Activated T-cell treated with anti-CD3 and anti-CD28 coated beads for 24 hours (primary cell): ENCODE measurements around the gene THBD.

Experiments
- DNase-seq: peaks from one replicate; pipeline ENCODE4 v3.0.0-alpha.2; 2020; ENCODE audit warnings: low read depth

The THBD gene

DNA sequence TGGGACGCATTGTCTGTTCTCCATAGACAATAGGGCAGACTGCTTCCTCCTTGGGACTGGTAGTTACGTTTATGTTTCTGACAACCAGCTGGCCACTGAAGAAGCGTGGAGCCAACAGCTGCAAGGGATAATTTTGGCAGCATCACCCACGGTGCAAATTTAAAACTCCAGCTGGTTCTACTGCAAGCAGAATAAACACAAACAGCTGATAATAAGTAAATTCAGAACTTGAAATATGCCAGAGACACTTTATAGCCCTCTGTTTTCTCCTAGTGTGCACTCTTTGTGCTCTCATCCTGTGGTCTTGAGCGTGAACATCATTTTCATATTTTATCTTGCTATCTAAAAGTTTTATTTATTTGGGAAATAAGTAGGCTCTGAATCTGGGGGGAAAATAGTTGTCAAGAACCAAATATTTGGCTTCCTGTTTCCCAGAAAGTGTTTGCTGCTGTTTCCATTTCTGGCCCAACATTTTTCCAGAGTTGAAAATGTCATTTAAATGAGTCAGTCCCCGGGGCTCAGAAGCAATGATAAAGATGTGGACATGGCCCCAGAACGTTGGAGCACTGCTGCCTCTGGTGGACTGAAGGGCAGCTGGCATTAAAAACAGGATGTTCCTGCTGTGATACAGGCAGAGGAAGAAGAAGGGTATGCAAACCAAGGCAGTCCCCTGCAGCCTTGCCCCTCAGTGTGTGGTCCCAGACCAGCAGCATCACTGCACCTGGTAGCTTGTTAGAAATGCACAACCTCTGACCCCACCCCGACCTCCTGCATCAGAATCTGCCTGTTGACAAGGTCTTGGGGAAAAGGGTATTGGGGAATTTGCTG lies 12.5 kb upstream of the THBD start:
- DNase-seq, result no peak

DNA sequence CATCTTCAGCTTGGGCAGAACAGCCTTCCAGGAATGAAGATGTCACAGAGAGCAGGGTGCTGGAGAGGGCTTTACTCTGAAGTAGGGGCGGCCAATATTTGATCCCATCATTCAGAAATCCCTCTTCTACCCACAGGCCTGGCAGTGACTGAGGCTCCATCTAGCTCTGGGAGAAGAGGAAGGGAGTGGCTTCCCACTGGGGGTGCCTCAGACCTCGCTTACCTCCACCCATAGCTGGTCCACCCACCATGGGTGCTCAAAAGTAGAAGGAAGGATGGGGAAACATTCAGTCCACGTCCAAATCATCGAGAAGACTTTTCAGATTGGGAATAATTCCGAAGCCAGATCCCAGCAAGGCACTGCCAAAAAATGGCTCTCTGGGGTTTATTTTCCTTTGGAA lies 11.8 kb upstream of the THBD start:
- no peak for DNase-seq

GRCh38 chr20:23060629-23061028 lies 11.2 kb upstream of the THBD start:
- no peak for DNase-seq

DNA sequence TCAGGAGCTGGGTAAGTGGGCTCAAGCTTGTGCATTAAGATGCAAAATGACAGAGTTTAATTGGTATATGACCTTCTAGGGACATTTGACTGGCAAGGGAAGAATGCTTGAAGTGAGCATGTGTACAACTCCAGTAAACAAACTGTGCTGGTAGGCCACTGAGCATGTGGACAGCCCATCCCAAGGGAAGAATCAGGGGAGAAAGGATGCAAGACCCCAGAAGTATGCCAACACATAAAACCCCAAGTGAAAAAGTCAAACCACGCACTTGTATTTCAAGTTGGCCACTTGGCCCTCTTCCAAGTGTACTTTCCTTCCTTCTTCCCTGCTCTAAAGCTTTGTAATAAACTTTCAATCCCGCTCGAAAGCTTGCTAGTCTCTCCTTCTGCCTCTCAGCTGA lies 10.4 kb upstream of the THBD start:
- DNase-seq, result no peak

DNA sequence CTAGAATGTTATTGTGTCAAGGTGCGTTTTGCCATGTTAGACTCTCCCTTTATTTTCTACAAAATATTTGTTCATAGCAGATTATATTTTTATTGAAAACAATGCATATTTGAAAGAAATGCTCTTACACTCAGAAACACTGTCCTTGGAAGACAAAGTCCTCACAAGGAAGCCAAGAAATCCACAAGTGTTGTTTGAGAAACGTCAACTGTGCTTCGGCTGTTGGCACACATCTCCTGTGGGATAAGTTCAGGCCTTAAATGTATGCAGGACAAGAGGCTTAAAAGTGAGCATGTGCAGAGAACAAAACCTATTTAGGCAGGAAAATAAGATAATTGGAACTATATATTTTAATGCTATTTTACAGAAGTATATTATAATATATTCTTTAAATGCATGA lies 9.5 kb upstream of the THBD start:
- no peak for DNase-seq

DNA sequence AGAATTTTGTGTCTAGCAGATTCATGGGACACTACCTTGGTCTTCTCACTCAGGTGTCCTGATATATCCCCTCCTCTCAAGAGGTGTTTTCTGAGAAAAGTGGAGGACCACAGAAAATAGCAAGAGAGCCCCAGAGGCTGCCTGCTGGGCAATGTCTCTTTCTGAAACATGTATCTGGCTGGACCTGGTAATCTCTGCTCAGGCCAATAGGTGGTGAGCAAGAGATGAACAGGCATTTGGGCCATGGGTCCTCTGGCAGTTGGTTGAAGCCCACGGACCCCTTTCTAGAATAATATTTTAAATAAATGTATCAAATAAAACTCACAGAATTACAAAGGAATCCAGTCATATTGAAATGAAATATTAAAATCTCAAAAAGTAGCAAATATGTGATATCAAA lies 8.8 kb upstream of the THBD start:
- DNase-seq, result no peak

GRCh38 chr20:23052904-23053303 lies 3.4 kb upstream of the THBD start:
- DNase-seq, result no peak

DNA sequence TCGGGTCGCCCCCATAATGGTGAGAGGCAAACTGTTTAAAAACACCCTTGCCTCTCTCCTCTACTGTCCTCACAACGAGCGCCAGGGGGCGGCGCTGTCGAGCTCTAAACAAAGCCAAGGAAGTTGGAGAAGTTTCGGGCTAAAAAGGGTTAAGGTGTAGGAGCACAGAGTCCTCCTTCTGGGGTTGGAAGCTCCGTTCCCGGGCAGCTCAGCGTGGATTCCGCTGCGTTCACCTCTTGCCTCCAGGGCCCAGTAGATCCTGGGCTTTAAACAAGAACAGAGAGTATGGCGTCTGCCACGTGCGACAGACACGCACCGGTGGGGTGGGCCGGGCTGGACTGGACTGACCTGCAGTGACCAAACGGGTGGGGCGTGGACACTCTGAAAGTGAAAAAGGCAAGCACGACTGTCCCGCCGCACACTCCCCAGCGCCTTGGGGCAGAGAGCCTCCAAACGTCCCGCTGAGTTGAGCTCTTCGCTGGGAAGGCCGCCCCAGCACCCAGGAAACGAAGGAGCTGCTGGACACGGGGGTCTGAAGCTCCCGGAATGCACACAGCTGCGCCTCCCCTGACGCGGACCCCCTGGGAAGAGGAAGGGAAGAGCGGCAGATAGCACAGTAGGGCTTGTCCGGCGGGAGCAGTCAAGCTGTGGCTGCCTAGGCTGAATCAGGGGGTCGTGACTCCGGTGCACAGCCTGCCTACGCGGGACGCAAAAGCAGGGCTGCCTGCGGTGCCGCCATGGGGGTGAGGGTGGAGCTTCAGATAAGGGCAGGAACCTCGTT lies 1.6 kb upstream of the THBD start:
- DNase-seq, result no peak

- DNase-seq, result no peak
Measured at GRCh38 chr20:23050076-23050838, 785 bp upstream of the THBD start.

DNA sequence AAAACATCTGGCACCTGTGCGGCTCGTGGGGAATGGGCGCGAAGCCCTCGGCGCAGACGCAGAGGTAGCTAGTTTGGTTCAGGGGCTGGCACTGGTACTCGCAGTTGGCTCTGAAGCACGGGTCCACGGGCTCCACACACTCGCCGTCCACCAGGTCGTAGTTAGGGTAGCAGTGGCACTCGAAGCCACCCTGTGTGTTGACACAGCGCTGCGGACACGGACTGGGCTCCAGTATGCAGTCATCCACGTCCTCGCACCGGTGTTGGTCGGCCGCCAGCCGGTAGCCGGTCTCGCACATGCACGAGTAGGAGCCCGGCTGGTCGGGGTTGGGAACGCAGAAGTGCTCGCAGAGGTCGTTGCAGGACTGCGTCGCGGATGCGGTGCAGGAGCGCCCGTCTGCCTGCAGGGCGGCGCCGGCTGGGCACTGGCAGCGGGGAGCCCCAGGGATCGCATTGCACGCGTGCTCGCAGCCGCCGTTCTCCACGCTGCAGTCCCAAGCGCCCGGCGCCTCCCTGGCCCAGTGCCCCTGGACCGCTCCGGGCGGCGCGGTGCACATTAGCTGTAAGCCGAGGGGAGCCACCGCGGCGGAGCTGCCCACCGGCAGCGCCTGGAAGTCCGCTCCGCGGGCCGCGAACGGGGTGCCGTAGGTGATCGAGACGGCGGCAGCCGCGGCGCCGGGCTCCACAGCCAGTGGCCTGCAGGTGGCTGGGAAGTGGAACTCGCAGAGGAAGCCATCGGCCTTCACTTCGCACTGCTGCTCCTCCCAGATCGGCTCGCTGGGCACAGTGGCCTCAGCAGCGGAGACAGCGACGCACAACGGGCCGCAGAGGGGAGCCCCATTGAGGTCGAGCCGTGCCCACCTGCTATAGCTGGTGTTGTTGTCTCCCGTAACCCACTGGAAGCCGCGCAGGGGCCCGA lies 930 bp downstream of the THBD start:
- no peak for DNase-seq

GRCh38 chr20:23047738-23048214 lies 1.7 kb downstream of the THBD start:
- no peak for DNase-seq

DNA sequence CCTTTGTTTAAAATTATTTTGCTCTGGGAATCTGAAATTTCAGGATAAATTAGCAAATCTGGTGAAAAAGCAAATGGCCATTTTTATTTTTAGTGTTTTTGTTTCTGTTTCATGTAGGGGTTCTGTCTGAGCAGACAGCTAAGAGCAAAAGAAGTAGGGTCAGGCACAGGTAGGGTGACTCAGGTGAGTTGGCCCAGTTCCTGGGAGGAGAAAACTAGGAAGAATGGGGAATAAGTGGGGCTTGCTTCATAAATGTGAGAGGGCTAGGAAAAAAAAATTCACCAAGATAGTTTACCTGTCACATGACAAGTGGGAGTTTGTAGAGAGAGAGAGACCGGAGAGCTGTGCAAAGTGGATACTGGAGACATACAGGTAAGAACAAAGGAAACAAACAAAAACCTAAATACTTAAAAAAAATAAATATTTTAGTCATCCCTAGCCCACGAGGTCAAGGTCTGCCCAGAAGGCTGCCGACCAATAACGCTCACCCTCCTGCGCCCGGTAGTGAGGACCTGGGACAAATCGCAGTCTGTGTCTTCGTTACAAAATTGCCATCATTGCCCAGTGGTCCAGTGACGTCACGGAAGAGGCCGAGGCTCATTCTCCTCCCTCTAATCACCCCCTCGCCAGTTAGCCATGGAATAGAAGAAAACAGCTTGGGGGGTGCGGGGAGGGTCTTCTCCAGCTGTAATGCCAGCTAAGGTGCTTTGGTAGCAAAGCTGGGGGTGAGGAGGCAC lies 2.3 kb downstream of the THBD start:
- DNase-seq, result no peak

DNA sequence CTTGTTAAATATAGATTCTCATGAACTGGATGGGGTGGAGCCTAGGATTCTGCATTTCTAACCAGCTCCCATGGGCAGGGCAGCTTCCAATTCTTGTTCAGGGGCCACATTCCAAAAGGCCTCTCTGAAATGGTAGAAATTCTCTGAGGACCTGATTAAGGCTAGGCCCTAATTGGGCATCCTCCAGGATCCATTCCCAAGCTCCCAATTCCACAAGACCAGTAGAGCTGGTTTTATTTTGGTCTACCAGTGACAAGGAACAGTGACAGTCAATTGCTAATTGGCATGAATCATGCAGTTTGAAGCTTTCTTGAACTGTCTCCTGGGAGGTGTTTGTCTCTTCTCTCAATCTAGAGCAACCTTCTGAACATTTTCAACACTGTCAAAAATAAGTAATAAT lies 3.0 kb downstream of the THBD start:
- no peak for DNase-seq

DNA sequence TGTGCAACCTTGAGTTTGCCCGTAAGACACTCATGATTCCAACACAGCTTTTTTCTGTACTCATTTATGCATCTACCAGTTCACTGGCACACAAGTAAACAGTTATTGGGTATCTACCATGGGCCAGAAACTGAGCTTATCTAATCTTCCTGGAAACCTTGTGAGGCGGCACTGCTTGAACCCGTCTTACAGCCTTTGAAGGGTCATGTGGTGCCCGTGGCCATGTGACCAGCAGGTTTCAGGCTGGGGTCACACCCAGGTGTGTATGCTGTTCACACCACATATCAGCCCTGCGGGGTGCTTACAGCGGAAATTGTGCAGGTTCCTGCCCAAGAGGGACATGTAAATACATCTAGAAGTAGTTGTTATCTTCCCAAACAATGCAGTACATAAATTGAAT lies 6.1 kb downstream of the THBD start:
- no peak for DNase-seq

DNA sequence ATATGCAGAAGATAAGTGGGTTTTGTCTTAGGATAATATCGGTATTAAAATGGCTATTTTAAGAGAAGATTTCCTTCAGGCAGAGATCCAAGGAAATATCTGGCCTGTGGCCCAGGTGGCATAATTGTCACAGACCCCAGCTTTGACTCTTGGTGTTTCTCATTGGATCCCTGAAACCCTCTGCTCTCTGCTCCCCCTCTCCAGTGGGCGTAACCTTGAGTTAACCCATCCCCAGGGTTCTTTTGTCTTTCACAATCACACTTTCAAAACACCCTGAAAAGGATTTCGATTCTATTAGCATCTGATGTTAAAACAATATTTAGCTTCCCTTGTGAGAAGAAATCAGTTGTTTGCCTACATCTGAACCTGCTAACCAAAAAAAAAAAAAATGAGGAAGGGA lies 7.2 kb downstream of the THBD start:
- no peak for DNase-seq

DNA sequence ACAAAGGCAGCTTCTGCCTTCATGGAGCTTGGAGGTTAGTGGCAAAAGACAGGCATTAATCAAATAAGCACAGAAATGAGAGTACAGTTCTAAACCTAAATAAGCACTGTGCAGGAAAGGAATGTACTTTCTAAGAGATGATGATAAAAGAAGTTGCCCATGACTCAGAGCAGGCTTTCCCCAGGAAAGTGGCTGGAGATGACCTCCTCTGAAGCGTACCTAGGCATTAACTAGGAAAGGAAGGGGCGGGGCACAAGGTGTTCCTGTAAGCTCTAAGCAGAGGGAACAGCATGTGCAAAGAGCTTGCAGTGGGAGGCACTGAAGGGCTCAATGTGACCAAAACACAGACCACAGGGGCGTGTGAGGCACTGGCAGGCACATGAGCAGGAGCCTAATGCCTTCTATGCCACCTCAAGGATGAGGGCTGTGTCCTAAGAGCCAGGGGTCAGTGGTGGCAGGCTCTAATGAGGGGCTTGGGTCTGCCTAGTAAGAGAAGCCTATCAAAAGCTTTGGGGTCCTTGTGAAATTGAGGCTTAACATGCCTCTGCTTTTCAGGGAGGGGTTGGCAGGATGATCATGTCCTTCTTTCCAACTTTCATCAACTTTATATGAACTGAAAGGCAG lies 9.5 kb downstream of the THBD start:
- no peak for DNase-seq

GRCh38 chr20:23039136-23039875 lies 10.2 kb downstream of the THBD start:
- DNase-seq, result no peak

DNA sequence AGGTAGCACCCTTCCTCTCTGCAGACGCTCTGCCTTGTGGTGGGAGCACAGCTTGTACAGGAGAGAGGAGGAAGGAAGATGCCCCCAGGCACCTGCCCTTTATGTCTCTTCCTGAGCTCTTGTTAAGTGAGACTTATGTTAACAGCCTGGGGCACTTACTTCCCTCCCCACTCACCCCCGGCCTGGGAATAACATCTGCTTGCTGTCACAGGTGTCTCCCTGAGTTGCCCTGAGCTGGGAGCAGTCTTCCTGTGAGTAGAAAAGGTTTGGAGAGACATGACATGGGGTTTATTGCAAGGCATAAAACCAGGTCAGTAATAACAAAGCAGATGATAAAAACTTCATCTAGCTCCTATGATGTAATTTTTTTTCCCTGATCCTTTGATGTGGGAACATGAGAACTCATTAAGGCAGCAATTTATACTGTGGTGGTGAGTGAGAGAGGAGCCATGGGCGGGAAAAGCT lies 12.4 kb downstream of the THBD start:
- no peak for DNase-seq

DNA sequence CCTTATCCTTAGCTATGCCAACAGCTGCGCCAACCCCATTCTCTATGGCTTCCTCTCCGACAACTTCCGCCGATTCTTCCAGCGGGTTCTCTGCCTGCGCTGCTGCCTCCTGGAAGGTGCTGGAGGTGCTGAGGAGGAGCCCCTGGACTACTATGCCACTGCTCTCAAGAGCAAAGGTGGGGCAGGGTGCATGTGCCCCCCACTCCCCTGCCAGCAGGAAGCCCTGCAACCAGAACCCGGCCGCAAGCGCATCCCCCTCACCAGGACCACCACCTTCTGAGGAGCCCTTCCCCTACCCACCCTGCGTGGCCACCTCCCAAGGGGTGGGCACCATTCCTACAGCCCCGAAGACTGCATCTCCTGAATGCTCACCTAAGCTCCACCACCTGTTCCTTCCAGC lies 13.1 kb downstream of the THBD start:
- DNase-seq, result no peak

GRCh38 chr20:23035731-23036130 lies 13.7 kb downstream of the THBD start:
- no peak for DNase-seq
